ENCODE results near the gene PRXL2C.

Gene PRXL2C

GRCh38 chr9:96612105-96612965 lies 42.8 kb downstream of the PRXL2C start:
- DNase-seq, result peak; percentile 26

- no peak for DNase-seq
Observed at GRCh38 chr9:96611302-96611701, 43.8 kb downstream of the PRXL2C start.

- no peak for DNase-seq
Observed at GRCh38 chr9:96609732-96610131, 45.4 kb downstream of the PRXL2C start.

GRCh38 chr9:96607971-96608370 lies 47.1 kb downstream of the PRXL2C start:
- DNase-seq, result no peak

- DNase-seq, result no peak
Observed at GRCh38 chr9:96605328-96605727, 49.8 kb downstream of the PRXL2C start.

- DNase-seq, result no peak
Observed at GRCh38 chr9:96604004-96604319, 51.2 kb downstream of the PRXL2C start.

- DNase-seq, result no peak
Observed at GRCh38 chr9:96603305-96604003, 51.7 kb downstream of the PRXL2C start.

GRCh38 chr9:96599298-96599697 lies 55.8 kb downstream of the PRXL2C start:
- no peak for DNase-seq

- no peak for DNase-seq
Observed at GRCh38 chr9:96596601-96597111, 58.5 kb downstream of the PRXL2C start.
